Measurements from ENCODE around the gene RAD9A.

The RAD9A gene

GRCh38 chr11:67375320-67376055 is 16.3 kb upstream of the RAD9A start:
- DNase-seq, result no peak

GRCh38 chr11:67376063-67376820 is 15.5 kb upstream of the RAD9A start:
- DNase-seq, result no peak

GRCh38 chr11:67376873-67377808 is 14.6 kb upstream of the RAD9A start:
- DNase-seq, result no peak

- no peak for DNase-seq
Observed at GRCh38 chr11:67378544-67378943, 13.2 kb upstream of the RAD9A start.

- DNase-seq, result no peak
Observed at GRCh38 chr11:67379061-67380058, 12.4 kb upstream of the RAD9A start.

- no peak for DNase-seq
Observed at GRCh38 chr11:67381244-67381972, 10.4 kb upstream of the RAD9A start.

- peak; percentile 83 to 88 for DNase-seq
Observed at GRCh38 chr11:67382276-67383136, 9.3 kb upstream of the RAD9A start.

GRCh38 chr11:67384851-67385366 is 6.9 kb upstream of the RAD9A start:
- no peak for DNase-seq

GRCh38 chr11:67387069-67387468 is 4.7 kb upstream of the RAD9A start:
- DNase-seq, result no peak

- no peak for DNase-seq
Observed at GRCh38 chr11:67387518-67387917, 4.3 kb upstream of the RAD9A start.

GRCh38 chr11:67389477-67389876 is 2.3 kb upstream of the RAD9A start:
- DNase-seq, result peak; percentile 50 to 72

- DNase-seq, result no peak
Observed at GRCh38 chr11:67390947-67391303, 861 bp upstream of the RAD9A start.

- DNase-seq, result no peak
Observed at GRCh38 chr11:67392183-67392715, 463 bp downstream of the RAD9A start.

- DNase-seq, result no peak
Observed at GRCh38 chr11:67393437-67393836, 1.7 kb downstream of the RAD9A start.

GRCh38 chr11:67393990-67394389 is 2.2 kb downstream of the RAD9A start:
- no peak for DNase-seq

GRCh38 chr11:67395555-67396258 is 3.9 kb downstream of the RAD9A start:
- no peak for DNase-seq

GRCh38 chr11:67396259-67396581 is 4.4 kb downstream of the RAD9A start:
- no peak for DNase-seq

GRCh38 chr11:67396587-67397389 is 5.0 kb downstream of the RAD9A start:
- no peak for DNase-seq
